Urothelium cell line (cell line): ENCODE results near the gene MAGED1.
A peak's percentile ranks its signal among the peaks of the same experiment; 100 is the strongest.
"Not testable (repeated sequence)": the region's sequence is repeated elsewhere in the genome, so short reads cannot be mapped to it uniquely, and the experiment has no call there.

Experiments used
- DNase-seq: peaks from one replicate; pipeline ENCODE4 v3.0.0; 2011; ENCODE audit warnings: low spot score, mixed read lengths
- FAIRE-seq: peaks from 2 replicates; lab custom pipeline; 2011; peaks lifted over from hg19 to GRCh38; lab: Jason Lieb, UNC

The MAGED1 gene

DNA sequence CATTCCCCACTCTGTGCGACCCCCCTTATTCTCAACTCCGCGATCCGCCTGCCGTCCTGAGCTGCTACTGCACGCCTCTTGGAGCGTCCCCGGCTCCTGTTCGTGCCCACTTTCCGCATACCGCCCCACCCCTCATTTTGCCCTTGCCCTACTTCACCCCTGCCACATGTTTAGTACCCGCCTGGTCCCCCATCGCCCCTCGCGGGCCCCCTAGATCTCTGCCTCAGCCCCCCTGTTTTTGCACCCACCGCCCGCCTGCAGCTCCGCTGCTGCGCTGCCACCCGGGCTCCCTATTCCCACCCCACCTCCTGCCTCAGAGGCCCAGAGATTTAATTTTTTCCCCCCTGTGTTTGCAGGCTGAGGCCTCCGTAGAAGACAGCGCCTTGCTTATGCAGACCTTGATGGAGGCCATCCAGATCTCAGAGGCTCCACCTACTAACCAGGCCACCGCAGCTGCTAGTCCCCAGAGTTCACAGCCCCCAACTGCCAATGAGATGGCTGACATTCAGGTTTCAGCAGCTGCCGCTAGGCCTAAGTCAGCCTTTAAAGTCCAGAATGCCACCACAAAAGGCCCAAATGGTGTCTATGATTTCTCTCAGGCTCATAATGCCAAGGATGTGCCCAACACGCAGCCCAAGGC lies 1.4 kb downstream of the MAGED1 start:
- DNase-seq (peak; percentile 20), FAIRE-seq (no peak)

DNA sequence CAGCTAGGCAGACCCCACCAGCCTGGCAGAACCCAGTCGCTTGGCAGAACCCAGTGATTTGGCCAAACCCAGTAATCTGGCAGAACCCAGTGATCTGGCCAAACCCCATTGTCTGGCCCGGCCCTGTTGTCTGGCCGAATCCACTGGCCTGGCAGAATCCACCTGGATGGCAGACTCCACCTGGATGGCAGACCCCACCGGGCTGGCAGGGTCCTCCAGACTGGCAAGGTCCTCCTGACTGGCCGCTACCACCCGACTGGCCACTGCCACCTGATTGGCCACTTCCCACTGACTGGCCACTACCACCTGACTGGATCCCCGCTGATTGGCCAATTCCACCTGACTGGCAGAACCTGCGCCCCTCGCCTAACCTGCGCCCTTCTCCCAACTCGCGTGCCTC lies 3.2 kb downstream of the MAGED1 start:
- FAIRE-seq, result no peak
- DNase-seq, result no peak

DNA sequence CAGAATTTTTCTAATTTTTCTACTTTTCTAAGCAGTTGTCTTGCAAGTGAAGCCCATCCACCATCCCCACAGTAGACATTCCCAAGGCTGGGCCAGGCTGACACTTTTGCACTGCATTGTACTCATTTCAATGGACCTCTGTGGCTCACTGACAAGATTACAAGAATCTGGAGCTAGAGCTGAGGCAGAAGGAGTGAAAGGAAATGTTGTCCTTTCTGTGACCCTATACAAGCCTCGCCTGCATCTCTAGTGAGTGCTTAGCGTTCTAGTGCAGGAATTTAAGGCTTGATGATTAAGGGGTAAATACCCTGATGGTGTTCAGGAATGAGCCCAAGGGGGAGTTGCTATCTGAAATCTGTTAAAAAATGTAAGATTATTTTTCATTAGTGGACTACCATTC lies 6.3 kb downstream of the MAGED1 start:
- no peak for FAIRE-seq
- DNase-seq, result no peak

DNA sequence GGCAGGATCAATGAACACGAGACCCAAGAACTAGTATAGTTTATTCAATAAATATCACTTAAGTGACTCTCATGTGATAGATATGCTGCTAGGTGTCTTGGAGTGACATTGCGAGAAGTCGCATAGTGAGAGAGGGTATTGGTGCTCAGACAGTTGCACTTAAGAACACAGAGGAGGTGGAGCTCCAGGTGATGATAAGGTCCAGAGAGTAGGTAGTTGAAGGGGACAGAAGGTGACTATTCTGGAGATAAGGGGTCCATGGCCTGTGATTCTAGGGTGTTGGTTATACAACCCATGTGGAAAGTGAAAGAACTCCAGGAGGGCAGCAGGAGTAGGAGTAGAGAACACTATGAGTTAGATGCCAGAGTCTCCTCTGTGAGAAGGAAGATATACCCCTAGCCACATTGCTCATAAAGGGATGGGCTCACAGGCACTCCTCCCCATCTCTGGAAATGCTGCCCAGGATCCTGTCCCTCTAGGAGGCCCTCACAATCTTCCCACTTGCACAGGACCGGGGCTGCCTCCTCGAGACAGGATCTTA lies 9.2 kb downstream of the MAGED1 start:
- no peak for FAIRE-seq

DNA sequence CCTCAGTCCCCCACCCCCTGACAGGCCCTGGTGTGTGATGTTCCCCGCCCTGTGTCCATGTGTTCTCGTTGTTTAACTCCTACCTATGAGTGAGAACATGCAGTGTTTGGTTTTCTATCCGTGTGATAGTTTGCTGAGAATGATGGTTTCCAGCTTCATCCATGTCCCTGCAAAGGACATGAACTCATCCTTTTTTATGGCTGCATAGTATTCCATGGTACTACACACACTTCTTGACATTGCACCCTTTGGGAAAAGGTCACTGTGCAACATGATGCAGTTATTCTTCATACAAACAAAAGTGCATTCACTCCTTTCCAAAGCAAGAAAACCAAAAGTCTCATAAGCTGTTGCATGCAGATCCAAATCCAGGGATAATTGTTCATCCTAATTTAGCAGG lies 11.7 kb downstream of the MAGED1 start:
- not testable (repeated sequence) for DNase-seq, FAIRE-seq

More for the DNA sequence above, 9.2 kb downstream of the MAGED1 start:
- DNase-seq, result no peak

DNA sequence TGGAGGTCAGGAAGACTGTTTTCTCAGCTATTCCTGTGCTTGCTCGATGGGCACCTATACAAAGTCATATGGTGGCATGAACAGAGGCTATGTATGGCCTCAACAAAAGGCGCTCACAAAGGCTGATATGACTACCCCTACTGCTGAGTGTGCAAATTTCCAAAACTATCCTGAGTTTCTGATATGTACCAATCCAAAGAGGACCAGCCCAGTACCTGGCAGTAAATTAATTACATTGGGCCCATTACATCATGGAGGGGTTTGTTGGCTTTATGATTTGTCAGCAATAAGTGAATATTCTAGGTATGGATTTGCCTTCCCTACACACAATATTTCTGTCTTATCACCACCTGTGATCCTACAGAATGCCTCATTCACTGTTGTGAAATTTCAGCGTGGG lies 12.3 kb downstream of the MAGED1 start:
- FAIRE-seq, result no peak
- DNase-seq, result no peak

DNA sequence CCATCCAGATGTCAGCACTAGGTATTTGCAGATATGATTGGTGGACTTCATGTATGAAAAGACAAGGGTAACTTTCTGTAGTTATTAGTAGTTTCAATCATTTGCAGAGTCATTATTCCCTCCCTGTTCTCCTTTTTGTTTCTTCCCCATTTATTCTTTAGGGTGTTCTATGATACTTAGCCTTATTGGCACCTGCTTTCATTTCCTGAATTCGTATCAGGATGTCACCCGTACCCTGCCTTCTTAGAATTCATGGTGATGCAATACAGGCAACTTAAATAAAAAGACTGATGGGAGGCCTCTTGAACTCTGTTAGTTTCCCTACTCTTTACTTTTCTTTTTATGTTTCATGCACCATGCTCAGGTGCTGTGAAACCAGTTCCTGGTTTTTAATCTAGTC lies 24.2 kb downstream of the MAGED1 start:
- DNase-seq (no peak), FAIRE-seq (no peak)

DNA sequence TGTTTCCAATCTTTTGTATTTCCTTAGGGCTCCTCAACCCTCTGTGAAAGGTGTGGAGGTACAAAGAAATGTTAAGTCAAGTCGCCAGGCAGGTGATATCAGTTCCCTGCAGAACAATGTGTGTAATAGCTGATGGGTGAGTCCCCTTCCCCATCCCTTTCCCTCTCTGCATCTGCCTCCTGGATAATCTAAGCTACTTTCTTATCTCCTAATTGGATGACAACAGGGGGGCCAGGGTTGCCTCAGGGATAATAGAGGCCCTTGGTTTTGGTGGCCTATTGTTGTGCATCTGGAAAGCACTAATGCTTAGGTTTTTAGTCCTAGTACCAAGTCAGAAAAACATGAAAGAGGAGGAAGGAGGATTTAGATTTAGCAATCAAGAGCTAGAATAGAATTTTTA lies 29.1 kb downstream of the MAGED1 start:
- DNase-seq, result no peak
- FAIRE-seq, result no peak

DNA sequence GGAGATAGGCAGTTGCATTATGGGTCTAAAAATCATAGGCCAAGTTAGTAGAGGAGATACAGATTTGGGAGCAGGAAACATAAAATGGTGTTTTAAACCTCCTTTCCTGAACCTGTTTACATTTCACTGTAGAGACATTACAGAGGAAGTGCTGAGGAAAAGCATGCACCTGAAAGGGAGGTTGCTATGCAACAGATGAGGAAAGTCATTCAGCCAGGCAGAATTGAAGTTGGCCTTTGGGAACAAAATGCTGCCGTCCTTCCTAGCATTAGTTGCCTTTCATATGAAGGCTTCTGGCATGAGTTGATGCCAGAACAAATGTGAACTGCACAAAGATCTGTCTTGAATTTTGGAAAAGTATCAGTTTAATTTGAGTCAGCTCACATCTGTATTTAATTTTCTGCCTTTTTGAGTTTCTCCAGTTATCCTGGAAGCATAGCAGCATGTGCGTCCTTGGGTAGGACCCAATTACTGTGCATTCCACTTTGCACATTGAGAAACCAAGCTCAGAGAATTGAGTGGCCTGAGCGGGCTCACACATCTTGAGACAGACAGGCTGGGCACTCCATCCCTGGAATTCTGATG lies 38.2 kb downstream of the MAGED1 start:
- FAIRE-seq, result no peak
- no peak for DNase-seq
